Raji (cell line): ENCODE data around the gene HCFC1.

ENCODE experiments used
- POLR2A ChIP-seq: IDR thresholded peaks from 2 replicates; pipeline ENCODE4 v1.6.1; 2011; ENCODE audit warnings: low read depth, low read length, control low read depth; ENCODE audit not compliant: insufficient read depth

Gene HCFC1

DNA sequence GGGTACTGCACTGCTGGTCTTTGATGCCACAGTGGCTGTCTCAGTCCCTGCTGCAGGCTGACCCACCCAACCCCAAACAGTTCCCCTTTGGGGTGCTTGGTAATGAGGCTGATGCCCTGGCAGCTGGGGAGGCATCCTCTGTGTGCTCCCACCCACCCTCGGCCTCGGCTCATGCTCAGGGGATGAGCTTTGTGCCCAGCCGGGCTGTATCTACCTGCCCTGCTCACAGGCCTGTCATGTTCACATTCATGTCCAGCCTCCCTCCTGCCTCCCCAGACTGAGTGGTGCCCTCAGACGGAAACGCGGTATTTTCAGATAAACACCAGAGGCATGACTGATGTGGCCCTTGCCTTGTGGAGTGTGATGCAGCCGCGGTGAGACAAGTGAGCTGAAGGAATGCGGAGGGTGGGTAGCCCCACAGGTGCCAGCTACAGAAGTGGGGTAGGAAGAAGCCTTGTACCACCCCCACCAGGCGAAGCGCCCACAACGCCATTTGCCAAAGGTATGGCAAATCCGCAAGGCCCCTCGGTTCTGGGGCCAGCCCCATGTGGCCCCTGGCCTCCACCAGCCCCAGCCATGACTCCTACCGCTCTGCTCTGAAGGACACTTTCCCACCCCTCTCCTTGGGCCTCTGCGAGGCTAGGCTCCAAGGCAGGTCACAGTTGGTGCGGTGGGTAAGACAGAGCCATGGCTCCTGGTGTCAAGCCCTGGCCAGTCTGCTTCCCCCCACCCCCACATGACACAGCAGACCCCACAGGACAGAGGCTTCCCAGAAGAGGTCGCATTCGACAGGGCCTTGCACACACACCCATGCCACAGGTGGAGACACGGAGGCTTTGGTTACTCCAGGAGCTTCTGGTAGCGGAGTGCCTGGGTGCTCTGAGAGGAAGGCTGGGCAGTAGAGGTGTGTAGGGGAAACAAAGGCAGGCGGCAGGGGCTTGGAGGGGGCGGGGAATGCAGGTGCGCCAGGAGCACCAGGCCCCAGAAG is 25.4 kb downstream of the HCFC1 start:
- no peak for TF ChIP-seq POLR2A

DNA sequence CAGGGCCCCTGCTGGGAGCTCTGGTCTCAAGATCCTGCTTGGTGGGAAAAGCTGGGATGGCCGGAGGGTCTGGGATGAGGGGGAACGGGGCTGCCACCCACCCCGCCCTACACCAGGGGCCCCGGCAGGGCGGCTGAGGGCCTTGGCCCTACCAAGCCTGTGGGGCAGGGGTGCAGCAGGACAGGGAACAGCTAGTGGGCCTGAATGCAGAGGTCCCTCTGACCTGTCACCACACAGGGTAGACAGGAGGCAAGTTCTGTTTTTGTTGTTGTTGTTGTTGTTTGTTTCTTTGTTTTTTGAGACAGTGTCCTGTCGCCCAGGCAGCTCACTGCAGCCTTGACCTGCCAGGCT is 26.8 kb downstream of the HCFC1 start:
- TF ChIP-seq POLR2A: no peak

DNA sequence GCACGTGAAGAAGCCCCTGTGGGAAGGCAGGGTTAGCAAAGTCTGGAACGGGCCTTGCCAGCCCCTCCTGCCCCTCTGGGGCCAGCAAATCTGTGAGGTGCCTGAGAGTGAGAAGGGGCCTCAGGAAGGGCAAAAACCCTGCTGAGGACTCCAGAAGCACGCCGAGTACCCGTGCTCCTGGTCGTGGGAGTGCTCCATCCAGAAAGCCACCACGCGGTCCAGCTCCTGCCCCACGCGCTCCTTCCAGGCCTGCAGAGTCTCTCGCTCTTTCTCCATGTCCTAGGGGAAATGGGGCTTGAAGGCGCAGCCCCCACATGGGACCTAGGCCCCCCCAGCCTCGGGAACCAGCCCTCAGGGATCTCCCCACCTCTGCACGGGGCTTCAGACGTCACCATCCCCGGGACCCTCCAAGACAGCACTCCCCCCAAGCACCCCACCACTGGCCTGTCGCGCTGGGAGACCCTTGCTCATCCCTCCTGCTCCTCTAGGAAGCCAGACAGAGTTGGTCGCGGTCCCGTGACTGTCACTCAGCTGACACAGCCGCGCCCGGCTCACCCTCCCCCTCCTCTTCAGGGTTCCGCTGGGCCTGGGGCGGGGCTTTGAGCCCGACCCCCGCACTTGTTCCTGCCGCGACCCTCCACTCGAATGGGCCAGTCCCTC is 27.3 kb downstream of the HCFC1 start, which contains the start of gene RENBP:
Gene RENBP, minus strand, starts transcription at position 504 of the 660 bp plus-strand sequence. Its CDS starts 33 bp downstream, at position 471.
- TF ChIP-seq POLR2A: no peak

DNA sequence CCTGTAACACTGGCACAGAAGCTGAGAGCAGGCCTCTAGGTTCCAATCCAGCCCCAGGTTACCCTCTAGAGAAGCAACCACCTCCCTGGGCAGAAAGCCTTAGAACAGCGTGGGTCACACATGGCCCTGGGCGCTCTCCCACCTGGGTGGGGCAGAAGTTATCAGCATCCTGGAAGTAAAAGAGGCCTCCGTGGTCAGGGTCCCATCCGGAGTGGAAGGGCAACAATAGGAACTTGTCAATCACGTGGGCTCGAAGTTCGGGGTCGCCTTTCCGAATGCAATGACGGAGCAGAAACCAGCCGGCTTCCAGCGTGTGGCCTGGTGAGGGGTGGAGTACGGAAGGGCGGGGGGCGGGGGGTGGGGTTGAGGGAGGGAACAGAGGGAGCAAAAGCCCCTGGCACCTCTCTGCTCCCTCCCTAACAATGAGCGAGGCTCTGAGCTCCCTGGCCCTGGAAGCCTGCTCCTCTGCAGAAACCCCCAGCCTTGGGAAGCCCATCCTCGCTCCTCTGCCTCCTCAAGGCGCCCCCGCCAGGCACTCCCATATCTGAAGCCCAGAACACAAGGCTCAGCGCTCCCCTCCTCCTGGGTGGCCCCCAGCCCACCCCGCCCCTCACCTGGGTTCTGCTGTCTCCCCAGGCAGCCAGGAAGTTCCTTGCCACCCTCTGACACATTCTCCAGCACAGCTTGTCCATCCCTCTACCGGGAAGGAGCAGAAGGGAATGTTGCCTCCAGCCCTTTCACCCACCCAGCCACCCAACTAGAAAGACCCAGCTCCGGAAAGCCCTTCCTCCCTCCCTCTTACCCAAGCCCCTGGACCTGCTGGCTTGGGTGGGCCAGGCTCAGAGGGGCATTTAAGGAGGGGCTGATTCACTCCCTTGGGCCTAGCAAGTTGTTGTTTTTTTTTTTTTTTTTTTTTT is 30.0 kb downstream of the HCFC1 start:
- no peak for TF ChIP-seq POLR2A

DNA sequence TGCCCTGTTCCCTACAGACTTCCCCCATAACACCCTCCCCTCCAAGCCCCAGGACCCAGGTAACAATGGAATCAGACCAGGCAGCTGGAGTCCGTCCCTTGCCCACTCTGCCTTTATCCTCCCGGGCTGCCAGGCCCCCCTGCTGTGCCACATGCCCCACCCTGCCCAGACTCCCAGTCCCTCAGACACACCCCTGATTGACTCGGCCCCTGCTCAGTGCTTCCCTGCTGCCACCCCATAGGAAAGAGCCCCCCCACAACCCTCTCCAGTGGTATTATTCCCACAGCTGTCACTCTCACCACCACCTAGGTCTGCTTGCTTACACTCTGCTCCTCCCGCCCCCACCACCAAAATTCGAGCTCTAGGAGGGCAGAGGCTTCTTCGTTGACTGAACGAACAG is 32.0 kb downstream of the HCFC1 start:
- no peak for TF ChIP-seq POLR2A

DNA sequence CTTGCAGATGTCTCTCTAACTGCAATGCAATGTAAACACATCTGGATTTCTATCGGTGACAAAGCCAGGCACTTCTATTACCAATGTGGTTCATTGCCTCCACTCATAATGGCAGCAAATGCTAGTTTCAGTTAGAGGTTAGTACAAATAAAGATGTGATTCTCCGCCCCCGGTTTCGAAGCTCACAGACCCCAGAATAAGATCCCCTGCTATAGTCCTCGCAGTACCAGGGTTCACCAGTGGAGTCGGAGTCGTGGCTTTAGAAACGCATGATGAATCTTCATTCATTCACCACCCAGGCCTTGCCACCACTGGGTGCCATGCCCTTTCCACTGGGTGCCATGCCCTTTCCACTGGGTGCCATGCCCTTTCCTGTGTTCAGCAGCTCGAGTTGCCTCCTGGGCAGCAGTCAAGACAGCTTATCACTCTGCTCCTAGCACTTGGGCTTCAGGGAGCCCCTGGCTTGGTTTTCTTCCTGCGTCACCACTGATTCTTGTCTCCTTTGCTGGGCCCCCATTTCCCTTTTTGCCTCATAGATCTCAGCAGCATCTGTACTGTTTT is 33.3 kb downstream of the HCFC1 start:
- TF ChIP-seq POLR2A: no peak

DNA sequence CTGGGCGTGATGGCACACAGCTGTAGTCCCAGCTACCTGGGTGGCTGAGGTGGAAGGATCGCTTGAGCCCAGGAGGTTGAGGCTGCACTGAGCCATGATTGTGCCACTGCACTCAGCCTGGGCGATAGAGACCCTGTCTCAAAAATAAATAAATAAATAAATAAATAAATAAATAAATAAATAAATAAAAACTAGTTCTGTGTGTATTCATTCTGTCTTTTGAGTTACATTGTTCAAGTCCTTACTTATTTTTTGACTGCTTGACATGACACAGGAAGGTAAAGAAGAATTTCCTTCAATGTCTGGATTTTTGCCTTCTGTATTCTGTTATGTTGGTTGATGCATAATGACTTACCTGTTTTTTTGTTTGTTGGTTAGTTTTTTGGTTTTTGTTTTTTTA is 34.6 kb downstream of the HCFC1 start:
- TF ChIP-seq POLR2A: no peak

DNA sequence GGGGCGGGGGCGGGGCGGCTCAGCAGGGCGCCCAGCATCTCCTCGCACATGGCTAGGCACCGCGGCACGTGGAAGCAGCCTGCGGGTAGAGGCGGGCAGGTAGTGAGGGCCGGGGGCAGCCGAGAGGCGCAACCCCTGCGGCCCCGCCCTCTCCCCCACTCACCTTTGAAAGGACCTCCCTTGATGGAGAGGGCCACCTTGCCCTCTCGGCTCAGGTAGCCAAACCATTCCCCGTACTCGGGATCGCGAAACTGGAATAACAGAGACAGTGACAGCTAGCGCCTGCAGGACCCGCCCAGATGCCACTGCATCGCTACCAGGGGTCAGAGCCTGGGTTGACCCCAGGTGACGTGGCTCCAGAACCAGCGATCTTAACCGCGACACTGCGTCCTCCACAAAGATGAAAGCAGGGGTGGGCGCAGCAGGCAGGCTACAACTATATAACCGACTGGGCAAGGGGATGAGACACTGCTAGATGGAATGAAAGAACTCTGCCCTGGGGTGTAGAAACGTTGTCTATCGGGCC is 36.2 kb downstream of the HCFC1 start:
- no peak for TF ChIP-seq POLR2A

DNA sequence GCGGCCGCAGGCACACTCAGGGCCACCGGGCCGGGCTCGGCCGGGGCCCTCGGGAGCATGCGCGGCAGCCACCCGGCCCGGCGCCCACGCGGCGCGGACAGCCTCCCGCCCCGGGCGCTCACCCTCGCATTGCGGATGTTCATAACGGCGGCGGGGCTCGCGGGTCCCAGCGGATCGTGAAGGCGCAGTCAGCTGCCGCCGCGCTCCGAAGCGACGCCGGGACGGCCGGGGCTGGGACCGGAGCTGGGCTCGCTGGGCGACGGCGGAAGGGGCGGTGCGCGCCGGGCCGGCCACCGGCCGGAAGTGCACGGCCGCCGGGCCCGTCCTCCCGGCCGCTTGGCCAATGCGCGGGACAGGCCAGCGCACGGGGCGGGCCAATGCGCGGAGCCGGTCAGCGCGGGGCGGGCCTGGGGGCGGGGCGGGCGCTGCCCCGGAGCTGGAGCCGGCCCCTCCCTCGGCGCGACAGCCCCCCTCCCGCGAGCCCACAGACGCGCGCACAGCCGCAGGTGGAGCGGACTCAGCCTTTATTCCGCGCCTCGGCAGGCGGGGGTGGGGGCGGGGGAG is 36.8 kb downstream of the HCFC1 start, which contains the start of gene NAA10:
Gene NAA10, minus strand, starts transcription at position 276 of the 564 bp plus-strand sequence. Its CDS starts 133 bp downstream, at position 143.
- peak; percentile 35; the same call in 1 of the 2 replicates for TF ChIP-seq POLR2A

DNA sequence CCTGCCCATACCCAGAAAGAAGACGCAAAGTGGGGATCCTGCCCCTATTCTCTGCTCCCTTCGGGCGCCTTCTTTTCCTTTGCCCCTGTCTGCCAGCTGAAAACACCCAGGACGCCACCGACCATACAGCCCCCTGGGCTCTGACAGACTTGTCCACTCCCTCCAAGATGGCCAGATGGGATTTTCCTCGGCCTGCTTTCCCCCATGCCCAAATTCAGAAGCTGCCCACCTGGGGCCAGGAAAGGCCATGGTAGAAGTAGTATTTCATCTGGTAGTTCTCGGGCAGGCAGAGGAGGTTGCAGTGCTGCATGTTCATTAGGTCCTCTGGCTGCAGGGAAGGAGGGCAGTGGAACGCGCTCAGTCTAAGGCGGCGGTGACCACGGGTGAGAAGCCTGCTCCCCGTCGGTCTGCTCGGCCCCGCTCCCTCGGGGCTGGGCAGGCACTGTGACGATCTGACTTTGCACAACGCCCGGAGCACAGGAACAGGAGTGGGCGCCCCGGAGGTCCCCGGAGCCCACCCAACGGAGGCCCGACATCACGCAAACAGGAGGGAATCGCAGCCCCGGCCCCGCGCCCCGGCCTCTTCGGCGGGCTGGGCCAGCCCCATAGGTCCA is 37.4 kb downstream of the HCFC1 start:
- no peak for TF ChIP-seq POLR2A

DNA sequence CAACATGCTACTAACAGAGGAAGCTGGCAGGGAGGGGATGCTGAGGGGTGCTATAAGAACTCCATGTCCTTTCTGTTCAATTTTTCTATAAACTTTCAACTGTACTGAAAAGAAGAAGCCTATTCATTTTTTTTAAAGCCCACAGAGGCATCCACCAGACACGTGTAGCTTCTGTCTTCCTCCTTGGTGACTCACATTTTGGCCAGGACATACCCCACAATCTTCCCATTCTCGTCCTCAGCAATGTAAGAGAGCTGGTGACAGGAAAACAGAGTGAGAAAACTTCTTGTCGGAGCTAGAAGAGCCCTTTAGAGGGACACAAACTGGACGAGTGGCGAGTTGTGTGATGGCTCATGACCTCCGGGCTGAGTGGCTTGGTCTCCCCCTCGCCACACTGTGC is 37.9 kb downstream of the HCFC1 start:
- no peak for TF ChIP-seq POLR2A

DNA sequence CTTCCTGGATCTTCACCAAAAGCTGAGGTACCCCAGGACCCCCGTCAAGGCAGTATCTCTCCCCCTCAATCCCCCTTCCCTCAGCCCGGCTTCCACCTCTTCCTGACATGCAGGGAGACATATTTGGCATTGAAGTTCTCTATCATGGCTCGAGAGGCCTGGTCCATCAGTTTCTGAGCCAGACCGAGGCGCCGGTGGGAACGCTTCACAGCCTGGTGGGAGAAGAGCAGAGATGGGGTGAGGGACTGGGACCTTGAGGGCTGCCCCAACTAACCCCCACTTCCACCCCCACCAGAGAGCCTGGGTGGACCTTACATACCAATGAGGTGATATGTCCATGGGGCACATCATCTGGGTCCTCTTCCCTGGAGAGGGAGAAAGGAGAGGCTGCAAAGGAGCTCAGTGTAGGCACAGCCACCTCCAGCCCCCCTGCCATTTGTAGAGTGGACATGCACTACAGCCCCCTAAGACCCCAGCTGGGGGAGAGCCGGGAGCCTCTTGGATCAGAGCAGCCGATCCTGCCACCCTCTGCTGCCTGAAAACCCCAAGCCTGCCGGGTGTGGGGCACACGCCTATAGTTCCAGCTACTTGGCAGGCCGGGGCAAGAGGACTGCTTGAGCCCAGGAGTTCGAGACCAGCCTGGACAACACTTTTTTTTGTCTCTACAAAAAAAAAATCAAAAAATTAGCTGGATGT is 39.2 kb downstream of the HCFC1 start:
- TF ChIP-seq POLR2A: no peak

DNA sequence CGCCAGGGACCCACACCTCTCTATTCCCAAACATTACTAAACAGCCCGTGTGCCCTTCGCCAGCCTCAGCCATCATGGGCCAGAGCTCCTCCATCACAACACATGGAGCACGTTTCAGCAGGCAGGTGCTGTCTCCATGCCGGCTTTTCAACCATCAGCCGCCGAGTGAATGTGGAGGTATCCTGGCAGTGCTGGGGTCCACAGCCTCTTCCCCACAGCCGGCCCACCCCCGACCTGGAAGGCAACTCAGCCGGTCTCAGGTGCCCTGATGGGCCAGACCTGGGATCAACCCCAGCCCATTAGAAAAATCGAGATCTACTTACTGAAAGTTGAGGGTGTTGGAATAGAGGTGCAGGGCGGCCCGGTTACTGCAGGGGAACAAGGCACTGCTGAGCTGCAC is 39.9 kb downstream of the HCFC1 start:
- TF ChIP-seq POLR2A: no peak
